NCI-H524 treated with DMSO at 0.1 percent for 48 hours (cell line): ENCODE data around the gene NEB.
A peak's percentile ranks its signal among the peaks of the same experiment; 100 is the strongest.

Source experiments
- DNase-seq: peaks from one replicate; lab custom pipeline; 2025; lab: John Stamatoyannopoulos, UW

NEB gene, protein sequence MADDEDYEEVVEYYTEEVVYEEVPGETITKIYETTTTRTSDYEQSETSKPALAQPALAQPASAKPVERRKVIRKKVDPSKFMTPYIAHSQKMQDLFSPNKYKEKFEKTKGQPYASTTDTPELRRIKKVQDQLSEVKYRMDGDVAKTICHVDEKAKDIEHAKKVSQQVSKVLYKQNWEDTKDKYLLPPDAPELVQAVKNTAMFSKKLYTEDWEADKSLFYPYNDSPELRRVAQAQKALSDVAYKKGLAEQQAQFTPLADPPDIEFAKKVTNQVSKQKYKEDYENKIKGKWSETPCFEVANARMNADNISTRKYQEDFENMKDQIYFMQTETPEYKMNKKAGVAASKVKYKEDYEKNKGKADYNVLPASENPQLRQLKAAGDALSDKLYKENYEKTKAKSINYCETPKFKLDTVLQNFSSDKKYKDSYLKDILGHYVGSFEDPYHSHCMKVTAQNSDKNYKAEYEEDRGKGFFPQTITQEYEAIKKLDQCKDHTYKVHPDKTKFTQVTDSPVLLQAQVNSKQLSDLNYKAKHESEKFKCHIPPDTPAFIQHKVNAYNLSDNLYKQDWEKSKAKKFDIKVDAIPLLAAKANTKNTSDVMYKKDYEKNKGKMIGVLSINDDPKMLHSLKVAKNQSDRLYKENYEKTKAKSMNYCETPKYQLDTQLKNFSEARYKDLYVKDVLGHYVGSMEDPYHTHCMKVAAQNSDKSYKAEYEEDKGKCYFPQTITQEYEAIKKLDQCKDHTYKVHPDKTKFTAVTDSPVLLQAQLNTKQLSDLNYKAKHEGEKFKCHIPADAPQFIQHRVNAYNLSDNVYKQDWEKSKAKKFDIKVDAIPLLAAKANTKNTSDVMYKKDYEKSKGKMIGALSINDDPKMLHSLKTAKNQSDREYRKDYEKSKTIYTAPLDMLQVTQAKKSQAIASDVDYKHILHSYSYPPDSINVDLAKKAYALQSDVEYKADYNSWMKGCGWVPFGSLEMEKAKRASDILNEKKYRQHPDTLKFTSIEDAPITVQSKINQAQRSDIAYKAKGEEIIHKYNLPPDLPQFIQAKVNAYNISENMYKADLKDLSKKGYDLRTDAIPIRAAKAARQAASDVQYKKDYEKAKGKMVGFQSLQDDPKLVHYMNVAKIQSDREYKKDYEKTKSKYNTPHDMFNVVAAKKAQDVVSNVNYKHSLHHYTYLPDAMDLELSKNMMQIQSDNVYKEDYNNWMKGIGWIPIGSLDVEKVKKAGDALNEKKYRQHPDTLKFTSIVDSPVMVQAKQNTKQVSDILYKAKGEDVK (N-terminal part only)

DNA sequence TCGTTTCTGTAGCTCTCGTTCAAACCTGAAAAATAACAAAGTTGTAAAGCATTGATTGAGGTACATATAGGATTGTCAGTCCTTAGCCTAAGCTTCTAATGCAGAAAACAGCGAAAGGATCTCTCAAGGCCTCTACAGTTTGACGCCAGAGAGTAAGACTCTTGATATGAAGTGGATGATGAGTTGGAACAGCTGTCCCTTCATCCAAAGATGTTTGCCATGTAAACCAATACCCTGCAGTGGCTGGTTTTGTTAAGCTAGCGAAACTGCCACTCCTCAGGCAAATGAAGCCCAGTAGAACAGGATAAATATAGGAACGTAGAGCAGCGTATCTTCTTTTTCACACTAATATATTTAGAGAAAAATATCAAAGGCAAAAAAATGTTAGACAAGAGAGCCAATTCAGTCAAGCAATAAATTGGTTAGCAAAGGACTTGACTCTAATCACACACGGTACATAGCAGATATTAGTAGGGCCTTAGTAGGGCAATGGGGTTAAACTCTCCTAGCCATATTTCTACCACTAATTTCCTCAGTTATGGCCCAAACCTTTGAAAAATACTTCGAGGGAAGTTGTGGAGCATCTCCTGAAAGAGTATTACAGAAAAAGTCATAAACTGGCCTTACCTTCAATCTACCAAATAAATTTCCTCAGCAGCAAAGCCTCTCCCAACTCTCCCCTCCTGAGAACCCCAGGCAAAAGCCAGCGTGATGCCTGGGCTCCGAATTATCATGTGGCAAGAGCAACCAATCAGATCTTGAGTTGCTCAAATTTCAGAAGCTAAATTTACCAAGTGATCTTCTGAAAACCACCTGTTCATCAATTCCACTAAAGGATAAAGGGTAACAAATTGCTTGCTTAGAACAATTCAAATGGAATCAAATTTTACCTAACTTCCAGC lies at the start of gene NEB:
TSS of gene NEB (minus strand) at position 706 of the 902 bp plus-strand sequence. CDS start 1,320 bp downstream, outside the sequence.
- peak; percentile 84 for DNase-seq

DNA sequence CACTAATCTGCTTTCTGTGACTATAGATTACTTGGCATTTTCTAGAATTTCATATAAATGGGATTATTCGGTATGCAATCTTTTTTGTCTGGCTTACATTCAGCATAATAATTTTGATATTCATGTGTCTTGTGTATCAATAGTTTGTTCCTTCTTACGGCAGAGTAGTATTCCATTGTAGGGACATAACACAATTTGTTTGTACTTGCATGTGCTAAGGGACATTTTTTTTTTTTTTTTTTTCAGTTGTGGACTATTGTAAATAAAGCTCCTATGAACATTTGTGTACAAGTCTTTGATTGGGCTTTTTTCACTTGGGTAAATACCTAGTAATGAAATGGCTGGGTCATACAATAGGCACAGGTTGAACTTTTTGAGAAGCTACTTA lies 48.9 kb upstream of the NEB start:
- no peak for DNase-seq

DNA sequence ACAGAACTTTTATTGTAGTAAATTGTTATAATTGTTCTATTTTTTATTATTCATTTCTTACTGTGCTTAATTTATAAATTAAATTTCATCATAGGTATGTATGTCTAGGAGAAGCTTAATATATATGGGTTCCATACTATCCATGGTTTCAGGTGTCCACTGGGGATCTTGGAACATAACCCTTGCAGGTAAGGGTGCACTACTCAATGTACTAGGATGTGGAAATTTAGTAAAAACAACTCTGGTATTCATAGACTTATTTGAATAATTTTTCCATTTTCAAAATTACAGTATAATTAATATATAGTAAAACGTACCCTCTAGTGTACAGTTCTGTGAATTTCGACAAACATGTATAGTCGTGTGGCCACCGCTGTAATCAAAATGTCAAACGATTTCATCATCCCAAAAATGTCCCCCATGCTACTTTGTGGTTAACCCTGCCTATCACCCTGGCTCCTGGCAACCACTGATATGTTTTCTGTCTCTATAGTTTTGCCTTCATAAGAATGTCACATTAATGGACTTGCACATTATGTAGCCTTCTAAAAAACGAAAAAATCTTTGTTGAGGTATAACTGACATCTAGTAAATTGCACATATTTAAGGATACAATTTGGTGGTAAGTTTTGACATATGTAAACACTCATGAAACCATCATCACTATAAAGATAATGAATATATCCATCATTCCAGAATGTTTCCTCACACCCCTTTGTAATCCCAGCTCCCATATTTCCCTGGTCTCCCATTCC lies 48.3 kb upstream of the NEB start:
- no peak for DNase-seq

DNA sequence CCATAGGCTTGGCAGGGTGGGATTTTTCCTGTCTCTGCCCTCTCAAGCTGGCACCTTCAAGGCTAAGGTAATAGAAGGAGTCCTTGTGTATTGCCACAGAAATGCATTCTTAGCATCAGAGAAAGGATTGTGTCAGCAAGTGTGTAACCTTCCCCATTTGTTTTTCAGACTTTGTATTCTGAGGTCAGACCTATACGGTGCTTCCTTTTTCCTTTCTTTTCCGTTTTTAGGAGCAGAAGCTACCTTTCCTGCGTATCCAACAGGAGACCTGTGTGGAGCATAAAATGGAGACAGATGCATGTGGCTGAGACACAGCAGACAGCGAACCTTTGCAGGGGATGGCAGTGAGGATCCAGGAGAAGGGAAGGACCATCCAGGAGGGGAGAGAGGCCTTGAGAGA lies 47.4 kb upstream of the NEB start:
- DNase-seq = no peak

DNA sequence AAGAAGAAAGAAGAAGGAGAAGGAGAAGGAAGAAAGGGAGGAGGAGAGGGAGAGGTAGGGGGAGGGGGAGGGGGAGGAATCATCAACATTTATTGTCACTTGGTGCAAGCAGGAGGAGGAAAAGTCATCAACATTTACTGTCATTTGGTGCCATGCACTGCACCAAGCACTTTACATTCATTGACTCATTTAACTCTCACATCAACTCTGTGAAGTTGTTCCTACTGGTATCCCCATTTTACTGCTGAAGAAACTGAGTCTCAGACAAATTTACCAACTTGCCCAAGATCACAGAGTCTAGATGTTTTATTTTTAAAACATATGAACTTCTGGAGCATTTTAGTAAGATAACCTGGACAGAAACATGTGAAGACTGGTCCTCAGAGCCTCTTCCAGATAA lies 46.7 kb upstream of the NEB start:
- no peak for DNase-seq

DNA sequence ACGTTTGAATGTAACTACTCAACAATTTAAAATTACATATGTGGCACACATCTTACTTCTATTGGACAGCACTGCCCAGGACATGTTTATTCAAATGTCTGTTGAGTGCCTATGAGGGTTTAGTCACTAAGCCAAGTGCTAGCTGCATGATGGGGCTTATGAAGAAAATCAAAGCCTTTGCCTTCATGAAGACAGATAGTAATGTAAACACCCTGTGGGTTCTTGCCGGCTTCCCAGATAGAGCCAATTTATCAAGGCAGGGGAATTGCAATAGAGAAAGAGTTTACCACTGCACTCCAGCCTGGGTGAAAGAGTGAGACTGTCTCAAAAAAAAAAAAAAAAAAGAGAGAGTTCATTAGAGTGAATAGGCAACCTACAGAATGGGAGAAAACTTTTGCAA lies 43.7 kb upstream of the NEB start:
- DNase-seq = no peak

DNA sequence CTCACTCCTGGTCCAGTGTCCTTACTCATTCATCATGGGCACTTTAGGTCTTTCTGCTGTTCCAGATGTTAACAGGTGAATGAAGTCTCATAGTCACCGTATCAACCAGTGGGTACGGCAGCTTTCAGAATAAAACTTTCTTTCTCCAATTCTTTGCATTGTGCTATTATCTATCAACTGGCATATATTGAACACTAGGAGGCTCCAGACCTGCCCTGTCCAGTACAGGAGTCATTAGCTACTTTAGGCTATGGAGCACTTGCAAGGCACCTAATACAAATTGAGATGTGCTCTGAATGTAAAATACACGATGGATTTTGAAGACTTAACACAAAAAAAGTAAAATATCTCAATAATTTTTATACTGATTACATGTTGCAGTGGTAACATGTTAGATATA lies 43.2 kb upstream of the NEB start:
- no peak for DNase-seq

DNA sequence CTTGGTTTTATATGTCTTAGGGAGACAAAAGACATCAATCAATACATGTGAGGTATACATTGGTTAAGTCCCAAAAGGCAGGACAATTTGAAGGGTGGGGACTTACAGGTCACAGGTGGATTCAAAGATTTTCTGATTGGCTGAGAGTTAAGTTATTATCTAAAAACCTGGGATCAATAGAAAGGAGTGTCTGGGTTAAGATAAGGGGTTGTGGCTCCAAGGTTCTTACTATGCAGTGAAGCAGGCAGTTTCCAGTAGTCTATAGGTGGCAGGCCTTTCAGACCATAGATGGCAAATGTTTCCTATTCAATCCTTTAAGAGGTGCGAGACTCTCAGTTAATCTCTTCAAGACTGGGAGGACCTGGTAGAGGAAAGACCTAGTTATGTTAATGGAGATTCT lies 42.1 kb upstream of the NEB start:
- DNase-seq = no peak

DNA sequence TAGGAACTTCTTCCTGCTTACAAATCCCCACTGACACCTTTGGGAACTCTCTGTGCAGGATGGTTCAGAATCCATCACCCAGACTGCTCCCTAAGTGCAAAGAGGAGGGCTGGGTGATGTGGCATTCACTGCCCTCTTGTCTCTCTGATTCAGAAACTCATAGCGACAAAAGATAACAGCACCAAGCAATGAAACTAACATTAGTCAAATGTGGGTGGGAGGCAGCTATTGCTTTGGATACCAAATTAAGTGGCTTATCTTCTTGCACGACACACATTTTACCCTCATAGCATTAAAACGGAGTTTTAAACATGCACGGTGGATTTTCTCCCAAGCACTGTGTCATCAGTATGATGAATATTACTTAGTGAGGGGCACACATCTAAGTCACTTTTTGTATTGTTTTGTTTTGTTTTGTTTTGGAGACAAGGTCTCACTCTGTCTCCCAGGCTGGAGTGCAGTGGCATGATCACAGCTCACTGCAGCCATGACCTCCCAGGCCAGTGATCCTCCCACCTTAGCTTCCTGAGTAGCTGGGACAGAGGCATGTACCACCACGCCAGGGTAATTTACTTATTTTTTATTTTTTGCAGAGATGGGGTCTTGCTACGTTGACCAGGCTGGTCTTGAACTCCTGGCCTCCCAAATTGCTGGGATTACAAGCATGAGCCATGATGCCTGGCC lies 40.9 kb upstream of the NEB start:
- no peak for DNase-seq

DNA sequence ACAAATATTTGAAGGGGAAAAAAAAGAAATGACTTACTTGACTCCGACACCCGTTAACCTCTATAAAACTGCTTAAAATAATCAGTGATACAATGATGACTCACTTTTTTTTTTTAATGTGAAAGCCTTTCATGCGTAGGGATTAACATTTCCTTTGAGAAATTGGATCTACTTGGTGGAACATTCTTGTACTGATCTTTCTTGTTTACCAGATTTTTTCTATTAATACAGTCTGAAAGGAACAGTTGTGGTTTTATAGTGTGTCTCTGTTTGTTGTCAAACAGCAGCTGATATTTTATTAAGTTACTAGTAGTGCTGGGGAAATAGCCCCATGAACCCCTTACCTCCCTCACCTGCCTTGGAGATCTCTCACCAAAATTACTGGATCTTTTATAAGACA lies 40.2 kb upstream of the NEB start:
- no peak for DNase-seq

DNA sequence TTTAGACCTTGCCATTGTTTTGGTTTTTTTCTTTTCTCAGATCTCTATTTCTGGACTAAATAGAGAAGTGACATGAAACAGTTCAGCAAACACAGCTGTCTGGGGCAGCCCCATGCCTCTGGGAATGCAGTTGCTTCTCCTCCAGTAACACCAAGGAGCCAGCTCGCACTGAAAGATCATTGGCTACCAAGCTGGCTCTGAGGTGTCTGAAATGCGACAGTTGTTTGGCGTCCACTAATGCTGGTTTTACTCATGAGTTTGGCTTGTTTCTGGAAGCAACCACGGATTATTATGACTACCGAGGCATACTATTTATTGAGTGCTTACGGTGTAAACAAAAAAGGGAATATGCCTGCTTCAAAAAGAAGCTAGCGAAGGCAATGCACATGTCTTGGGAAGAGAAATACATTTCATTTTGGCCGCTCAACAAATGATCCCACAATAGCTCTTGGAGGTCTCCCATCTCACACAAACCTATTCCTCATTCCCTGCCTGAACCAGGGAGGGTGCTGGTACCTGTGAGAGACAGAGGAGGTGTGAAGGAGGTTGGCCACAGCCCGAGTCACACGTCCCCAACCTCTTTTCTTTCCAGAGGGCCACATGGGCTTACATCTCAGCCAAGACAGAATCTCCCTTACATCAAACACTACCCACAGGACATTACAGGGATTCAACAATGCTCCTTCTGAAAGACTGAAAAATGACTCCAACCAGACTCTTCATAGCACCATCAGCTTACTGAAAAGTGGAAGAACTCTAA lies 37.5 kb upstream of the NEB start:
- no peak for DNase-seq

DNA sequence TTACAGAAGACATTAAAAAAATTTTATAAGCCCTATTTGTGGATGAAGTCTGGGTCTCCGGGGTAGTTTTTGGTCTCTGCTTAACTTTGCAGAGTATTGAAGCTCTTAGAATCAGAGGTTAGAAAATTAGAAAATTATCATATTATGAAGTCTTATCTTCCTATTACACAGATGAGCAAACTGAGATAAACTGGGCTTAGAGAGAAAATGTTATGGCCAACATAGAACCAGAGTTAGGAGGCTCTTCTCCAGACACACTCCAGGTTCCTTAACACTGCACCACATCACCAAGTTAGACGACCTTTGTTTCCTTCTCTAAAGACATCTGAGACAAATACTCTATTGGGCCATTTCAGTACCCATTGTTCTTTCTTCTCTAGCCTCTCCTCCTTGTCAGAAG lies 36.7 kb upstream of the NEB start:
- no peak for DNase-seq

DNA sequence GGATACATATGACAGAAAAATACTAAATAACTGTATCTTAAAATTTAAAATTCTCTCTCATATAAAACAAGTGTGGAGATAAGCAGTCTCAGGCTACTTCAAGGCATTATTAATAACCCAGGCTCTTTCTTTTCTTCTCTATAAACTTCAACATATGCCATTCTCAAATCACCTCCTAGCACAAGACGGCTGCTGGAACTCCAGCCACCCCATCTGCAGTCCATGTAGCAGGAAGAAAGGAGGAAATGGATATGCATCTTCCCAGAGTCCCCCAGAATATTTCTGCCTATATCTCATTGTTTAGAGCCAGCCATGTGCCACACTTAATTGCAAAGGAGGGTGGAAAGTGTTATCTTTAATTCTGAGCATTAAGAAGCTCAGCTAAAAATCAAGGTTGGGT lies 35.3 kb upstream of the NEB start:
- DNase-seq = no peak

DNA sequence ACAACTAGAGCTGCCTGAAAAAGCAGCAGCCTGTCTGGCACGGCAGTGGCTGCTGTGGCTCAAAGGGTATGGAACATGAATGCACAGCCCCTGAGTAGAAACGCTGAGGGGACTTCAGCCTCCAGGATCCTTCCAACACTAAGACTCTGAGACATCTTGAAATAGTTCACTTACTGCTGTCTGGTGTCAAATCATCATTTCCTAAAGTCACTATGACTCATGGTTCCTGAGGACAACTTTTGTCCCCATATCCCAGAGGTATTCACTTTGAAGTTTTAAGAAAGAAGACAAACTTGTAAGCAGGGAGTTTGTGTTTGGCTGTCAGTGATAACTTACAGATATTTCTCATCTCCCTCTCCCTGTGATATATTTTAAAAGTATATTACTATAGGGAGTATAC lies 33.3 kb upstream of the NEB start:
- no peak for DNase-seq

DNA sequence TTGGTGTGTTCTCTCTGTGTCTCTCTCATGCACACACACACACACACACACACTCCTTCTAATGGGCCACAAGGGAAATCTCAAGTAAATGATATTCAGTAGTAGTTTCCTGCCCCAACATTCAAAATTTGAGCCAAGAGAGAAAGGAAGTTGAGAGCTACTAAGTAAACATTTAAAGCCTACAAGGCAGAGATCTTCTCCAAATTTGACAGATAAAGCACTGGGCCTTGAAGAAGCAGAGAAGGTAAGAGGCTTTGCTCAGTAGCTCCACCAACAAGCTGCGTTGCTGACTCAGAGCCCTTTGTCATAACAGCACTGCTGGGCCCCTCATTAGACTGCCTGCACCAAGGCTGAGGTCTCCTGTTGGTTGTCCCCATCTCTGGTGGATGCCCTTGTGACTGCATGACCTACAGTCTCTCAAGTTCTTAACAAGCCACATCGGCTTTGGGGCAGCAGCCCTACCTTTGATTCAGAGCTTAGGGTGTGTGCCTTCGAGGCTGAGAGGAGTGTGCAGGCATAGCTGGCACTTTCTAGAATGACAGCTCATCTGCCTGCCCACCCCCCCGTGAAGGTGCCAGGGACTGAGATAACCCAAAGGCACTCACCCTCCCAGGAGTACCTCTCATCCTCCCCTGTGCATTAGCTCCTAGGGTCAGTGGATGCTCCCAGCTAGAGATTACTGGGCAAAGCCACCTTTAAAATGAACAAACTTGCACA lies 32.3 kb upstream of the NEB start:
- DNase-seq = no peak

DNA sequence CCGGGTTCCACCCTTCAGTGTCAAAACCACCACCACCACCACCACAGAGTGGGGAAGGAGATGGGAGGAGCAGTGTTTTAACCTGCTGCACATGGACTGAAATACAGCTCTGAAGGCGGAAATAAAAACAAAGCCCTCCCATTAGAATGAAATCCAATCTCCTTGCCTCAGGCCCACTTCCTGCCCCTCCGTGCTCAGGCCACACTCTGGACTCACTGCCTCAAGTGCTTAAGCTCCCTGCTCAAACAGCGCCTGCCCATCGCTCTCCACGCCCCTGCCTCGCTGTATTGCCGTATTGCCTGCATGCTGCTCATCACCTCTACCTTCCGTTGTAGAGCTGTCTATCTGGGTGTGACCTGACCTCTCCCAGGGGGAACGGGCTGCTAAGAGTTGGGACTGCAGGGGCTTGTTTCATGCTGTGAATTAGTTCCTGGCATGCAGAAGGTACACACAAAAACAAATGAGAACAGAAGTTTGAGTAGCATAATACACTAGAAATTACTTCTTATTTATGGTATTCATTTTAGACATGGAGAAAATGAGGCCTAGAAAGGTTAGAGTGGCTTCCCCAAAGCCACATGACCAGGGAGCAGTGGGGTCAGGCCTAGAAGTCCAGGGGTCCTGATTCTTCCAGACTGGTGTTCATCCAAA lies 31.6 kb upstream of the NEB start:
- DNase-seq = no peak

DNA sequence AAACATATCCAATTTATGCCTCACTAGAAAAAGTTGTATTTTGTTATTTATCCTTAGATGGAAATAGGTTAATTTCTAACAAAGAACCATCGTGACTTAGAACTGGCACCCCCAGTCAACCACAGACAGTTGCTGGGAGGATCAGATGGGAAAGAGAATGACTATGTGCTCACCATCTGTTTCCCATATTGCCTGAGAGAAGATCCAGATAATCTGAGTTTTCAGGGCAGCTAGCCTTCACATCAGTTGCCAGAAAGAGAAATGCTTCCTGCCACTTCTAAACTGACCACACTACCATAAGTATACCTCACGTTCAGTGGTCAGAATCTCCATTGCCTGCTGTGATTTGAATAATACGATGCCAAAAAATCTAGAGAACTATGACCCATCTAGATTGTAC lies 28.4 kb upstream of the NEB start:
- DNase-seq = no peak

DNA sequence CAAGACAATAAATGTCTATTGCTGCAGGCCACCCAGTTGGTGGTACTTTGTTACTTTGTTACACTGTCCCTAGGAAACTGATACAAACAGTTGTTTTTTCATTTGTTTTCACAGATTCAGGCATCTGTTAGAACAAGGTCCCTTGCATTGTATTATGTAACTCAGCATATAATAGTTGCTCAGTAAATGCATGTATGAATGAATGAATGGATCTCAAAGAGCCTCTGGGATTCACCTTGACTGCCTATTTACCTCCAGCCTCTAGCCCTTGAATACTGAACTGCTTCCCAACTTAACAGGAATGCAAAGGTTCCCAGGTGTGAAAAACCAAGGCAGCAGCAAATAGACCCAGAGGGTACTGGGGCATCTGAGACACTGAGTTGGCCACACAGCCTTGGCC lies 27.4 kb upstream of the NEB start:
- DNase-seq = no peak
